K562 (cell line): ENCODE results near the gene POU2F3. TPM values are rescaled to one million over a fixed set of nuclear protein-coding genes. Genes with fewer than 3 reads are reported as not detected.

Source experiments
- CEBPB ChIP-seq: fragments of 450-650 bp; IDR thresholded peaks from 2 replicates; pipeline ENCODE4 v1.6.1; 2016; ENCODE audit warnings: missing genetic modification characterization, missing compliant biosample characterization
- MEF2A ChIP-seq: IDR thresholded peaks from 2 replicates; pipeline ENCODE4 v1.6.1; 2011; ENCODE audit warnings: low read depth, mild to moderate bottlenecking, low read length, moderate library complexity; ENCODE audit not compliant: control insufficient read depth
- MYNN ChIP-seq, 2 experiments: sonication (generic); formaldehyde crosslinking in 1 of 2; IDR thresholded peaks; 2 replicates each; pipeline versions ENCODE4 v1.5.0 to v1.6.1; 2016 to 2020; ENCODE audit warnings: antibody characterized with exemption in 1 of 2, missing genetic modification reagents in 1 of 2
- PATZ1 ChIP-seq: fragments of 250-450 bp; sonication (Bioruptor Pico); IDR thresholded peaks from 2 replicates; pipeline ENCODE4 v1.5.0; 2020; ENCODE audit warnings: mild to moderate bottlenecking, borderline replicate concordance
- POLR2H ChIP-seq: IDR thresholded peaks from 2 replicates; pipeline ENCODE4 v1.6.1; 2016; ENCODE audit warnings: missing genetic modification characterization, low read depth, mild to moderate bottlenecking, control low read depth, missing compliant biosample characterization, moderate library complexity
- SAP30 ChIP-seq: fragments of 200-600 bp; sonication (generic); IDR thresholded peaks from 2 replicates; pipeline ENCODE4 v1.6.1; 2012; ENCODE audit warnings: borderline replicate concordance, low read depth, mild to moderate bottlenecking, moderate library complexity, low read length, control low read depth, inconsistent platforms; ENCODE audit not compliant: insufficient read depth, poor library complexity, severe bottlenecking
- polyA plus RNA-seq, 8 experiments: library from polyadenylated mRNA; depleted of rRNA in 4 of 8; stranded (reverse) in 5 of 8; unstranded in 3 of 8; fragments of >200 nt; fragmentation: Nextera tagmentation in 2 of 8; fragmentation: Illumina TruSeq in 1 of 8; extraction: Ambion mirVana in 2 of 8; extraction: Trizol in 1 of 8; gene quantifications; 2 replicates each; pipeline versions ENCODE4 v1.2.1 to v1.2.3, GENCODE V29; 2011 to 2014; ENCODE audit warnings: inconsistent platforms in 1 of 8, missing spikeins in 1 of 8
- total RNA-seq, 7 experiments: library from RNA; depleted of rRNA in 6 of 7; stranded (reverse); fragments of >200 nt in 6 of 7; fragmentation: Illumina TruSeq in 2 of 7; extraction: Trizol in 2 of 7; gene quantifications; 2 replicates each; pipeline versions ENCODE4 v1.2.1 to v1.2.3, GENCODE V29; 2011 to 2021; ENCODE audit warnings: low replicate concordance in 1 of 7
- TF ChIP-seq, protein P1 (sequence below), 3 experiments: IDR thresholded peaks in 2 of 3; conservative IDR thresholded peaks in 1 of 3; 2 replicates each; pipeline ENCODE4 v1.5.1; 2011 to 2012; ENCODE audit warnings: low read length in 3 of 3, mild to moderate bottlenecking in 3 of 3, control low read depth in 2 of 3, improper control_type of control experiment in 1 of 3, inconsistent platforms in 1 of 3, low read depth in 1 of 3, mixed read lengths in 1 of 3, moderate library complexity in 1 of 3; ENCODE audit not compliant: insufficient read depth in 2 of 3

The POU2F3 gene
- total and polyA plus RNA-seq, 9 of the 15 experiments (the other 6 are each of a cell fraction or from before 2014, with no cell fraction given) = not detected

- TF ChIP-seq CEBPB (tag) (peak; percentile 71), POLR2H (no peak), SAP30 (no peak), MEF2A (peak; percentile 90), PATZ1 (CRISPR knock-in tag) (no peak), MYNN (IDR thresholded peaks at IDR 0.05) (0 out of 2 replicates have a peak, but pooled peaks have one; percentile 58), MYNN (CRISPR knock-in tag; IDR thresholded peaks at IDR 0.05) (no peak)
- TF ChIP-seq, protein P1, sequence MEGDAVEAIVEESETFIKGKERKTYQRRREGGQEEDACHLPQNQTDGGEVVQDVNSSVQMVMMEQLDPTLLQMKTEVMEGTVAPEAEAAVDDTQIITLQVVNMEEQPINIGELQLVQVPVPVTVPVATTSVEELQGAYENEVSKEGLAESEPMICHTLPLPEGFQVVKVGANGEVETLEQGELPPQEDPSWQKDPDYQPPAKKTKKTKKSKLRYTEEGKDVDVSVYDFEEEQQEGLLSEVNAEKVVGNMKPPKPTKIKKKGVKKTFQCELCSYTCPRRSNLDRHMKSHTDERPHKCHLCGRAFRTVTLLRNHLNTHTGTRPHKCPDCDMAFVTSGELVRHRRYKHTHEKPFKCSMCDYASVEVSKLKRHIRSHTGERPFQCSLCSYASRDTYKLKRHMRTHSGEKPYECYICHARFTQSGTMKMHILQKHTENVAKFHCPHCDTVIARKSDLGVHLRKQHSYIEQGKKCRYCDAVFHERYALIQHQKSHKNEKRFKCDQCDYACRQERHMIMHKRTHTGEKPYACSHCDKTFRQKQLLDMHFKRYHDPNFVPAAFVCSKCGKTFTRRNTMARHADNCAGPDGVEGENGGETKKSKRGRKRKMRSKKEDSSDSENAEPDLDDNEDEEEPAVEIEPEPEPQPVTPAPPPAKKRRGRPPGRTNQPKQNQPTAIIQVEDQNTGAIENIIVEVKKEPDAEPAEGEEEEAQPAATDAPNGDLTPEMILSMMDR (IDR thresholded peaks at IDR 0.05 in 2 of 3, conservative IDR thresholded peaks at IDR 0.05 in 1 of 3; ENCODE audit: insufficient read depth in 2 of 3, low read depth in 1 of 3, low read length in 3 of 3) = peak; percentile 50 to 73 (median 57); a peak in 5 of 6 replicates
These were observed 95.0 kb downstream of the POU2F3 start (continued) for GRCh38 chr11:120334894-120335462.
